ENCODE data around the gene ARL5C.

DNA sequence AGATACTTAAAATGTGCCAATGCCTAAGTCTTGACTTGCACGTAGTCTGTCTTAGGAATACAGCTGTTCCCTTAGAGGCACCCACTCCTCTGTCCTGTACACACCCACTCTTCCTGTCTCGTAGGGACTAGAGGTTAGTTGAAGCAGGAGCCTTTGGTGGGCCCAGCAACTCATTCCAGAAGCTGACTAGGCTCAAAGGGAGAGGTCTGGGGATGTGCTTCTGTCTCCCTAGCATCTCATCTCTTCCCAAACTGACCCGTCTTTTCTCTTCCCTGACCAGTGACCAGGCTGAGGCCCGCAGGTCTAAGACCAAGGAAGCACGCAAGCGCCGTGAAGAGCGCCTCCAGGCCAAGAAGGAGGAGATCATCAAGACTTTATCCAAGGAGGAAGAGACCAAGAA is 38.3 kb upstream of the ARL5C start:
- no peak for TF ChIP-seq EZH2 (IDR thresholded peaks at IDR 0.05; ENCODE audit: low read length)
- TF ChIP-seq, protein P1, sequence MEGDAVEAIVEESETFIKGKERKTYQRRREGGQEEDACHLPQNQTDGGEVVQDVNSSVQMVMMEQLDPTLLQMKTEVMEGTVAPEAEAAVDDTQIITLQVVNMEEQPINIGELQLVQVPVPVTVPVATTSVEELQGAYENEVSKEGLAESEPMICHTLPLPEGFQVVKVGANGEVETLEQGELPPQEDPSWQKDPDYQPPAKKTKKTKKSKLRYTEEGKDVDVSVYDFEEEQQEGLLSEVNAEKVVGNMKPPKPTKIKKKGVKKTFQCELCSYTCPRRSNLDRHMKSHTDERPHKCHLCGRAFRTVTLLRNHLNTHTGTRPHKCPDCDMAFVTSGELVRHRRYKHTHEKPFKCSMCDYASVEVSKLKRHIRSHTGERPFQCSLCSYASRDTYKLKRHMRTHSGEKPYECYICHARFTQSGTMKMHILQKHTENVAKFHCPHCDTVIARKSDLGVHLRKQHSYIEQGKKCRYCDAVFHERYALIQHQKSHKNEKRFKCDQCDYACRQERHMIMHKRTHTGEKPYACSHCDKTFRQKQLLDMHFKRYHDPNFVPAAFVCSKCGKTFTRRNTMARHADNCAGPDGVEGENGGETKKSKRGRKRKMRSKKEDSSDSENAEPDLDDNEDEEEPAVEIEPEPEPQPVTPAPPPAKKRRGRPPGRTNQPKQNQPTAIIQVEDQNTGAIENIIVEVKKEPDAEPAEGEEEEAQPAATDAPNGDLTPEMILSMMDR (optimal IDR thresholded peaks at IDR 0.05 in 1 of 3, IDR thresholded peaks at IDR 0.05 in 1 of 3, conservative IDR thresholded peaks at IDR 0.05 in 1 of 3; ENCODE audit: extremely low read depth in 1 of 3, insufficient read depth in 2 of 3, low read length in 3 of 3), result no peak
